KMS-11 (cell line): ENCODE data around the gene PACS1.

Experiments
- H2AFZ ChIP-seq: fragments of 200-600 bp; sonication (generic); 2 replicates; pipeline ENCODE4 v1.6.1; 2016; ENCODE audit warnings: antibody characterized with exemption, mixed run types, low read depth
- H3K27ac ChIP-seq: fragments of 200-600 bp; sonication (generic); 2 replicates; pipeline ENCODE4 v1.6.1; 2016; ENCODE audit warnings: mild to moderate bottlenecking, mixed run types
- H3K27me3 ChIP-seq: fragments of 200-600 bp; sonication (generic); 2 replicates; pipeline ENCODE4 v1.6.1; 2017; ENCODE audit warnings: mild to moderate bottlenecking, low read depth, mixed run types, moderate library complexity; ENCODE audit not compliant: insufficient read depth
- H3K36me3 ChIP-seq: fragments of 200-600 bp; sonication (generic); 2 replicates; pipeline ENCODE4 v1.6.1; 2017; ENCODE audit warnings: mild to moderate bottlenecking, mixed run types; ENCODE audit not compliant: insufficient read depth
- H3K4me1 ChIP-seq: fragments of 200-600 bp; sonication (generic); 2 replicates; pipeline ENCODE4 v1.6.1; 2016; ENCODE audit warnings: mild to moderate bottlenecking, low read depth, mixed run types; ENCODE audit not compliant: poor library complexity, severe bottlenecking
- H3K4me2 ChIP-seq: fragments of 200-600 bp; sonication (generic); 2 replicates; pipeline ENCODE4 v1.7.0; 2016; ENCODE audit warnings: mild to moderate bottlenecking, mixed run types
- H3K4me3 ChIP-seq: fragments of 200-600 bp; sonication (generic); IDR thresholded peaks from 2 replicates; pipeline ENCODE4 v1.6.1; 2017; ENCODE audit warnings: low read depth, low read length, mixed read lengths; ENCODE audit not compliant: insufficient read depth
- H3K79me2 ChIP-seq: fragments of 200-600 bp; sonication (generic); 2 replicates; pipeline ENCODE4 v1.6.1; 2016; ENCODE audit warnings: low read depth, mixed run types; ENCODE audit not compliant: insufficient read depth
- H3K9ac ChIP-seq: fragments of 200-600 bp; sonication (generic); 2 replicates; pipeline ENCODE4 v1.6.1; 2016; ENCODE audit warnings: mild to moderate bottlenecking, mixed run types
- H4K20me1 ChIP-seq: fragments of 200-600 bp; sonication (generic); 2 replicates; pipeline ENCODE4 v1.6.1; 2016; ENCODE audit warnings: mild to moderate bottlenecking, mixed run types; ENCODE audit not compliant: insufficient read depth
- TF ChIP-seq, protein P1 (sequence below): fragments of 200-600 bp; sonication (generic); conservative IDR thresholded peaks from 2 replicates; pipeline ENCODE4 v1.6.1; 2017; ENCODE audit warnings: low read depth, mild to moderate bottlenecking, antibody characterized with exemption, low read length, moderate library complexity, mixed read lengths

Gene PACS1

GRCh38 chr11:66066751-66067150 is 3.3 kb upstream of the PACS1 start:
- Histone ChIP-seq H3K4me3 (no peak overlapping the region), H3K4me1 (peaks cover 87% of the 10 kb centered on the region), H2AFZ (no peak overlapping the region), H3K36me3 (peaks cover 36% of the 10 kb centered on the region), H3K27ac (peak overlapping the region; percentile 90; the same call in 1 of the 2 replicates), H3K27me3 (0 out of 2 replicates have a peak, but pooled peaks cover 5% of the 10 kb centered on the region), H3K79me2 (peaks cover 58% of the 10 kb centered on the region), H3K9ac (no peak overlapping the region), H3K4me2 (peak overlapping the region; percentile 81; the same call in 1 of the 2 replicates), H4K20me1 (peaks cover 28% of the 10 kb centered on the region)
- TF ChIP-seq, protein P1, sequence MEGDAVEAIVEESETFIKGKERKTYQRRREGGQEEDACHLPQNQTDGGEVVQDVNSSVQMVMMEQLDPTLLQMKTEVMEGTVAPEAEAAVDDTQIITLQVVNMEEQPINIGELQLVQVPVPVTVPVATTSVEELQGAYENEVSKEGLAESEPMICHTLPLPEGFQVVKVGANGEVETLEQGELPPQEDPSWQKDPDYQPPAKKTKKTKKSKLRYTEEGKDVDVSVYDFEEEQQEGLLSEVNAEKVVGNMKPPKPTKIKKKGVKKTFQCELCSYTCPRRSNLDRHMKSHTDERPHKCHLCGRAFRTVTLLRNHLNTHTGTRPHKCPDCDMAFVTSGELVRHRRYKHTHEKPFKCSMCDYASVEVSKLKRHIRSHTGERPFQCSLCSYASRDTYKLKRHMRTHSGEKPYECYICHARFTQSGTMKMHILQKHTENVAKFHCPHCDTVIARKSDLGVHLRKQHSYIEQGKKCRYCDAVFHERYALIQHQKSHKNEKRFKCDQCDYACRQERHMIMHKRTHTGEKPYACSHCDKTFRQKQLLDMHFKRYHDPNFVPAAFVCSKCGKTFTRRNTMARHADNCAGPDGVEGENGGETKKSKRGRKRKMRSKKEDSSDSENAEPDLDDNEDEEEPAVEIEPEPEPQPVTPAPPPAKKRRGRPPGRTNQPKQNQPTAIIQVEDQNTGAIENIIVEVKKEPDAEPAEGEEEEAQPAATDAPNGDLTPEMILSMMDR, result no peak

GRCh38 chr11:66067640-66068039 is 2.4 kb upstream of the PACS1 start:
- peak overlapping the region; percentile 90 for H3K27ac ChIP-seq
- H3K36me3 ChIP-seq, result peaks cover 28% of the 10 kb centered on the region; the same call in 1 of the 2 replicates
- peaks cover 28% of the 10 kb centered on the region for H4K20me1 ChIP-seq
- H3K9ac ChIP-seq, result no peak overlapping the region
- TF ChIP-seq, protein P1, result no peak
- 0 out of 2 replicates have a peak, but pooled peaks cover 5% of the 10 kb centered on the region for H3K27me3 ChIP-seq
- H3K4me1 ChIP-seq, result peaks cover 87% of the 10 kb centered on the region
- H3K4me3 ChIP-seq, result no peak overlapping the region
- H3K4me2 ChIP-seq, result peak overlapping the region; percentile 81; the same call in 1 of the 2 replicates
- H3K79me2 ChIP-seq, result peaks cover 60% of the 10 kb centered on the region
- H2AFZ ChIP-seq, result no peak overlapping the region

DNA sequence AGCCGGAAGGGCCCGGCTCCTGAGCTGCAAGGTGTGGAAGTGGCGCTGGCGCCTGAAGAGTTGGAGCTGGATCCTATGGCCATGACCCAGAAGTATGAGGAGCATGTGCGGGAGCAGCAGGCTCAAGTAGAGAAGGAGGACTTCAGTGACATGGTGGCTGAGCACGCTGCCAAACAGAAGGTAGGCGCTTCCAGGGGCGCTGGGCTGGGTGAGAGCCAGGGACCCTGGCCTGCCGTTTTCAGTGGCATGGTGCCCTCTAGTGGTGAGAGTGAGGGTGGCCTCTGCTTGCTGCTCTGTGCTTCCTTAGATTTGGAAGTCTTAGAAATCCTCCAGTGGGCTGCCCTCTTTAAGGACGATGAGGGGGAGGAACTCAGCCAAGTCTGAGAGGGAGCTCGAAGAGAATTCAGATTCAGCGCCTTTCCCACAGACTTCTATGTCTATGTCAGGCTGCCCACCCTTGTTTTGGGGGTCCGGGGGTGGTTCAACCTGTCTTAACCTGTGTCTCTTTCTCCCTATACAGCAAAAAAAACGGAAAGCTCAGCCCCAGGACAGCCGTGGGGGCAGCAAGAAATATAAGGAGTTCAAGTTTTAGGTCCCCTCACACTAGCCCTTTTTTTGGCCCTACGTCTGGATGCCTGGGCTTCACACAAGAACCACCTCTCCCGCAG is 1.8 kb upstream of the PACS1 start:
- H3K27me3 ChIP-seq, result 0 out of 2 replicates have a peak, but pooled peaks cover 5% of the 10 kb centered on the region
- H3K27ac ChIP-seq, result peak overlapping the region; percentile 90
- H3K4me2 ChIP-seq, result peak overlapping the region; percentile 81
- no peak overlapping the region for H2AFZ ChIP-seq
- TF ChIP-seq, protein P1, result peak; percentile 90
- H4K20me1 ChIP-seq, result peaks cover 28% of the 10 kb centered on the region
- peaks cover 22% of the 10 kb centered on the region; the same call in 1 of the 2 replicates for H3K36me3 ChIP-seq
- H3K4me3 ChIP-seq, result no peak overlapping the region
- H3K9ac ChIP-seq, result peak overlapping the region; percentile 55; the same call in 1 of the 2 replicates
- peaks cover 81% of the 10 kb centered on the region for H3K4me1 ChIP-seq
- peaks cover 60% of the 10 kb centered on the region for H3K79me2 ChIP-seq

GRCh38 chr11:66068923-66069714 is 953 bp upstream of the PACS1 start:
- peak overlapping the region; percentile 81 for H3K4me2 ChIP-seq
- H3K27ac ChIP-seq, result peak overlapping the region; percentile 90
- H2AFZ ChIP-seq, result no peak overlapping the region
- peaks cover 73% of the 10 kb centered on the region for H3K4me1 ChIP-seq
- H3K79me2 ChIP-seq, result peaks cover 59% of the 10 kb centered on the region
- peaks cover 15% of the 10 kb centered on the region; the same call in 1 of the 2 replicates for H3K36me3 ChIP-seq
- peak overlapping the region; percentile 55; the same call in 1 of the 2 replicates for H3K9ac ChIP-seq
- H3K27me3 ChIP-seq, result 0 out of 2 replicates have a peak, but pooled peaks cover 5% of the 10 kb centered on the region
- TF ChIP-seq, protein P1, result peak; percentile 42; the same call in 1 of the 2 replicates
- no peak overlapping the region for H3K4me3 ChIP-seq
- peaks cover 27% of the 10 kb centered on the region for H4K20me1 ChIP-seq
